GM19324 (cell line): ENCODE results near the gene USP28.
"Not testable (repeated sequence)": the region's sequence is repeated elsewhere in the genome, so short reads cannot be mapped to it uniquely, and the experiment has no call there.

Source experiments
- ATAC-seq: cut with Tn5 transposase; IDR thresholded peaks from one replicate; pipeline ENCODE4 v1.9.1; 2021; ENCODE audit warnings: mild to moderate bottlenecking, moderate library complexity; ENCODE audit not compliant: unreplicated experiment, low FRiP score

Gene USP28

GRCh38 chr11:113839842-113840241 lies 35.5 kb downstream of the USP28 start:
- ATAC-seq, result peak; percentile 87

GRCh38 chr11:113838005-113838404 lies 37.4 kb downstream of the USP28 start:
- no peak for ATAC-seq

GRCh38 chr11:113835306-113835705 lies 40.1 kb downstream of the USP28 start:
- no peak for ATAC-seq

GRCh38 chr11:113833151-113833550 lies 42.2 kb downstream of the USP28 start:
- no peak for ATAC-seq

GRCh38 chr11:113831314-113831713 lies 44.1 kb downstream of the USP28 start:
- peak; percentile 75 for ATAC-seq

- no peak for ATAC-seq
These were observed 45.6 kb downstream of the USP28 start for GRCh38 chr11:113829751-113830150.

GRCh38 chr11:113828191-113828590 lies 47.2 kb downstream of the USP28 start:
- ATAC-seq, result no peak

GRCh38 chr11:113827477-113827876 lies 47.9 kb downstream of the USP28 start:
- no peak for ATAC-seq

GRCh38 chr11:113818426-113818825 lies 56.9 kb downstream of the USP28 start:
- ATAC-seq, result no peak

GRCh38 chr11:113817626-113818025 lies 57.7 kb downstream of the USP28 start:
- ATAC-seq, result no peak

GRCh38 chr11:113817162-113817561 lies 58.2 kb downstream of the USP28 start:
- no peak for ATAC-seq

GRCh38 chr11:113814181-113814580 lies 61.2 kb downstream of the USP28 start:
- no peak for ATAC-seq

GRCh38 chr11:113808931-113809330 lies 66.4 kb downstream of the USP28 start:
- ATAC-seq, result no peak

GRCh38 chr11:113806406-113806805 lies 69.0 kb downstream of the USP28 start:
- ATAC-seq, result peak; percentile 57

- no peak for ATAC-seq
These were observed 69.7 kb downstream of the USP28 start for GRCh38 chr11:113805640-113806039.

- ATAC-seq, result no peak
These were observed 72.8 kb downstream of the USP28 start for GRCh38 chr11:113802621-113803020.

GRCh38 chr11:113796663-113797259 lies 78.6 kb downstream of the USP28 start:
- no peak for ATAC-seq

GRCh38 chr11:113789675-113790320 lies 85.6 kb downstream of the USP28 start:
- ATAC-seq, result no peak

GRCh38 chr11:113789016-113789415 lies 86.4 kb downstream of the USP28 start:
- ATAC-seq, result not testable (repeated sequence)

- ATAC-seq, result no peak
These were observed 93.2 kb downstream of the USP28 start for GRCh38 chr11:113782134-113782533.

GRCh38 chr11:113781682-113782081 lies 93.7 kb downstream of the USP28 start:
- no peak for ATAC-seq

GRCh38 chr11:113779496-113779895 lies 95.9 kb downstream of the USP28 start, which contains the start of gene CLDN25:
Gene CLDN25, plus strand, starts transcription at chr11:113779796. Its CDS starts 0 bp downstream, at chr11:113779796.
- no peak for ATAC-seq
